ENCODE measurements around the gene TYW1. TPM values are rescaled to one million over a fixed set of nuclear protein-coding genes. Genes with fewer than 3 reads are reported as not detected.
"Not testable (repeated sequence)": the region's sequence is repeated elsewhere in the genome, so short reads cannot be mapped to it uniquely, and the experiment has no call there.

Gene TYW1
- total and polyA plus RNA-seq, 2 donors from 2014 or later = 9.4 to 20.7 TPM

GRCh38 chr7:66970310-66970709, 26.3 kb upstream of the TYW1 start:
- intact Hi-C loops (cut with DNase I) = no loop called here
- no peak for FAIRE-seq
- H3K27ac ChIP-seq (ENCODE audit: low read depth in 2 of 2, low read length in 2 of 2) = no peak overlapping the region

GRCh38 chr7:66974986-66975590, 21.5 kb upstream of the TYW1 start:
- no peak overlapping the region for H3K27ac ChIP-seq (ENCODE audit: low read depth in 2 of 2, low read length in 2 of 2)
- no peak for TF ChIP-seq CTCF (IDR thresholded peaks at IDR 0.05; ENCODE audit: borderline replicate concordance, extremely low read depth, insufficient read depth)
- no peaks in the 10 kb centered on the region for H3K27me3 ChIP-seq (ENCODE audit: control insufficient read depth, insufficient read depth, low read length)
- DNase-seq (peak in 1 of 5 donors; percentile 17), FAIRE-seq (no peak)
- H3K4me1 ChIP-seq (ENCODE audit: control insufficient read depth in 2 of 3, insufficient read depth in 2 of 3, low read depth in 1 of 3, low read length in 3 of 3) = no peaks in the 10 kb centered on the region
- H3K9me3 ChIP-seq (ENCODE audit: control insufficient read depth in 2 of 3, insufficient read depth in 1 of 3, low read length in 3 of 3) = no peaks in the 10 kb centered on the region
- H3K36me3 ChIP-seq (ENCODE audit: control insufficient read depth in 2 of 3, insufficient read depth in 3 of 3, low read length in 3 of 3) = no peaks in the 10 kb centered on the region
- intact Hi-C loops (cut with DNase I) = no loop called here
- H3K4me3 ChIP-seq (ENCODE audit: low read length in 3 of 3) = no peak overlapping the region
- H3K9ac ChIP-seq (ENCODE audit: low read length in 3 of 3) = no peak overlapping the region

More at GRCh38 chr7:66970310-66970709, 26.3 kb upstream of the TYW1 start:
- Histone ChIP-seq H3K9ac (ENCODE audit: low read length in 3 of 3) (no peak overlapping the region), H3K27me3 (ENCODE audit: control insufficient read depth, insufficient read depth, low read length) (no peaks in the 10 kb centered on the region), H3K9me3 (ENCODE audit: control insufficient read depth in 2 of 3, insufficient read depth in 1 of 3, low read length in 3 of 3) (no peaks in the 10 kb centered on the region), H3K4me1 (ENCODE audit: control insufficient read depth in 2 of 3, insufficient read depth in 2 of 3, low read depth in 1 of 3, low read length in 3 of 3) (no peaks in the 10 kb centered on the region), H3K4me3 (ENCODE audit: low read length in 3 of 3) (no peak overlapping the region), H3K36me3 (ENCODE audit: control insufficient read depth in 2 of 3, insufficient read depth in 3 of 3, low read length in 3 of 3) (no peaks in the 10 kb centered on the region)
- no peak for TF ChIP-seq CTCF (IDR thresholded peaks at IDR 0.05; ENCODE audit: borderline replicate concordance, extremely low read depth, insufficient read depth)
- DNase-seq = no peak

- H3K36me3 ChIP-seq (ENCODE audit: control insufficient read depth in 2 of 3, insufficient read depth in 3 of 3, low read length in 3 of 3); intact Hi-C loops (cut with DNase I); H3K9me3 ChIP-seq (ENCODE audit: control insufficient read depth in 2 of 3, insufficient read depth in 1 of 3, low read length in 3 of 3); H3K4me1 ChIP-seq (ENCODE audit: control insufficient read depth in 2 of 3, insufficient read depth in 2 of 3, low read depth in 1 of 3, low read length in 3 of 3); H3K4me3 ChIP-seq (ENCODE audit: low read length in 3 of 3); DNase-seq; FAIRE-seq; H3K9ac ChIP-seq (ENCODE audit: low read length in 3 of 3); H3K27me3 ChIP-seq (ENCODE audit: control insufficient read depth, insufficient read depth, low read length); H3K27ac ChIP-seq (ENCODE audit: low read depth in 2 of 2, low read length in 2 of 2): not testable (repeated sequence)
Measured at GRCh38 chr7:66978312-66978711, 18.3 kb upstream of the TYW1 start.

GRCh38 chr7:66979013-66979412, 17.6 kb upstream of the TYW1 start:
- H3K9me3 ChIP-seq (ENCODE audit: control insufficient read depth in 2 of 3, insufficient read depth in 1 of 3, low read length in 3 of 3); H3K36me3 ChIP-seq (ENCODE audit: control insufficient read depth in 2 of 3, insufficient read depth in 3 of 3, low read length in 3 of 3); H3K4me1 ChIP-seq (ENCODE audit: control insufficient read depth in 2 of 3, insufficient read depth in 2 of 3, low read depth in 1 of 3, low read length in 3 of 3); intact Hi-C loops (cut with DNase I); H3K9ac ChIP-seq (ENCODE audit: low read length in 3 of 3); FAIRE-seq; DNase-seq; H3K4me3 ChIP-seq (ENCODE audit: low read length in 3 of 3); H3K27me3 ChIP-seq (ENCODE audit: control insufficient read depth, insufficient read depth, low read length); H3K27ac ChIP-seq (ENCODE audit: low read depth in 2 of 2, low read length in 2 of 2): not testable (repeated sequence)

- H3K27me3 ChIP-seq (ENCODE audit: control insufficient read depth, insufficient read depth, low read length); H3K9ac ChIP-seq (ENCODE audit: low read length in 3 of 3); H3K9me3 ChIP-seq (ENCODE audit: control insufficient read depth in 2 of 3, insufficient read depth in 1 of 3, low read length in 3 of 3); FAIRE-seq; intact Hi-C loops (cut with DNase I); H3K27ac ChIP-seq (ENCODE audit: low read depth in 2 of 2, low read length in 2 of 2); H3K4me1 ChIP-seq (ENCODE audit: control insufficient read depth in 2 of 3, insufficient read depth in 2 of 3, low read depth in 1 of 3, low read length in 3 of 3); H3K36me3 ChIP-seq (ENCODE audit: control insufficient read depth in 2 of 3, insufficient read depth in 3 of 3, low read length in 3 of 3); H3K4me3 ChIP-seq (ENCODE audit: low read length in 3 of 3); DNase-seq: not testable (repeated sequence)
Measured at GRCh38 chr7:66980336-66980735, 16.3 kb upstream of the TYW1 start.

GRCh38 chr7:66989552-66989951, 7.1 kb upstream of the TYW1 start:
- intact Hi-C loops (cut with DNase I); H3K4me3 ChIP-seq (ENCODE audit: low read length in 3 of 3); H3K9ac ChIP-seq (ENCODE audit: low read length in 3 of 3); FAIRE-seq; H3K27me3 ChIP-seq (ENCODE audit: control insufficient read depth, insufficient read depth, low read length); H3K9me3 ChIP-seq (ENCODE audit: control insufficient read depth in 2 of 3, insufficient read depth in 1 of 3, low read length in 3 of 3); H3K27ac ChIP-seq (ENCODE audit: low read depth in 2 of 2, low read length in 2 of 2); H3K4me1 ChIP-seq (ENCODE audit: control insufficient read depth in 2 of 3, insufficient read depth in 2 of 3, low read depth in 1 of 3, low read length in 3 of 3); DNase-seq: not testable (repeated sequence)
- H3K36me3 ChIP-seq (ENCODE audit: control insufficient read depth in 2 of 3, insufficient read depth in 3 of 3, low read length in 3 of 3) = peaks cover 4 to 17% (median 9%) of the 10 kb centered on the region in 3 donors

GRCh38 chr7:66994051-66994450, 2.6 kb upstream of the TYW1 start:
- not testable (repeated sequence) for FAIRE-seq
- peaks cover 3 to 17% (median 4%) of the 10 kb centered on the region in 3 donors for H3K36me3 ChIP-seq (ENCODE audit: control insufficient read depth in 2 of 3, insufficient read depth in 3 of 3, low read length in 3 of 3)

More at GRCh38 chr7:66994051-66994450, 2.6 kb upstream of the TYW1 start:
- peak overlapping the region in 1 of 2 donors; percentile 94 for H3K27ac ChIP-seq (ENCODE audit: low read depth in 2 of 2, low read length in 2 of 2)
- H3K4me1 ChIP-seq (ENCODE audit: control insufficient read depth in 2 of 3, insufficient read depth in 2 of 3, low read depth in 1 of 3, low read length in 3 of 3); H3K27me3 ChIP-seq (ENCODE audit: control insufficient read depth, insufficient read depth, low read length); DNase-seq; H3K9ac ChIP-seq (ENCODE audit: low read length in 3 of 3); H3K9me3 ChIP-seq (ENCODE audit: control insufficient read depth in 2 of 3, insufficient read depth in 1 of 3, low read length in 3 of 3); intact Hi-C loops (cut with DNase I): not testable (repeated sequence)
- H3K4me3 ChIP-seq (ENCODE audit: low read length in 3 of 3) = peak overlapping the region in 2 of 3 donors; percentile 67 to 80
